Mesenchymal stem cell (in vitro differentiated cells and primary cell): ENCODE results near the gene OPHN1.

Experiments
- DNase-seq: peaks from one replicate; pipeline ENCODE4 v3.0.0-alpha.2; 2013
- H2AFZ ChIP-seq: one replicate; pipeline ENCODE4 v1.6.1; 2013; ENCODE audit warnings: low read depth, mild to moderate bottlenecking, control low read depth, inconsistent platforms, low read length, moderate library complexity
- H2AK5ac ChIP-seq: 2 replicates; pipeline ENCODE4 v1.6.1; 2013; ENCODE audit warnings: low read length, moderate library complexity, mild to moderate bottlenecking, inconsistent platforms; ENCODE audit not compliant: severe bottlenecking
- H2BK120ac ChIP-seq: one replicate; pipeline ENCODE4 v1.6.1; 2013; ENCODE audit warnings: low read depth, mild to moderate bottlenecking, inconsistent platforms, low read length, moderate library complexity
- H2BK12ac ChIP-seq, 2 experiments: one replicate each; pipeline ENCODE4 v1.6.1; 2013; ENCODE audit warnings: inconsistent platforms in 2 of 2, low read length in 2 of 2, mild to moderate bottlenecking in 2 of 2, moderate library complexity in 2 of 2, control low read depth in 1 of 2
- H2BK15ac ChIP-seq: one replicate; pipeline ENCODE4 v1.6.1; 2013; ENCODE audit warnings: mild to moderate bottlenecking, low read depth, inconsistent platforms; ENCODE audit not compliant: poor library complexity, severe bottlenecking
- H2BK5ac ChIP-seq: 2 replicates; pipeline ENCODE4 v1.6.1; 2013; ENCODE audit warnings: low read depth, mild to moderate bottlenecking, low read length, control low read depth, inconsistent platforms; ENCODE audit not compliant: poor library complexity, severe bottlenecking
- H3K14ac ChIP-seq, 2 experiments: one replicate each; pipeline ENCODE4 v1.6.1; 2013; ENCODE audit warnings: inconsistent platforms in 2 of 2, low read length in 2 of 2, control low read depth in 1 of 2, mild to moderate bottlenecking in 1 of 2, moderate library complexity in 1 of 2
- H3K18ac ChIP-seq, 2 experiments: one replicate each; pipeline ENCODE4 v1.6.1; 2013; ENCODE audit warnings: inconsistent platforms in 2 of 2, low read length in 2 of 2, control low read depth in 1 of 2, low read depth in 1 of 2, mild to moderate bottlenecking in 1 of 2
- H3K23ac ChIP-seq, 2 experiments: one replicate each; pipeline ENCODE4 v1.6.1; 2013; ENCODE audit warnings: inconsistent platforms in 2 of 2, low read length in 2 of 2, mild to moderate bottlenecking in 2 of 2, moderate library complexity in 2 of 2, control low read depth in 1 of 2
- H3K27ac ChIP-seq: 2 replicates; pipeline ENCODE4 v1.5.1; 2013; ENCODE audit warnings: mild to moderate bottlenecking, moderate library complexity, low read length, control low read depth, inconsistent platforms; ENCODE audit not compliant: poor library complexity, severe bottlenecking
- H3K27me3 ChIP-seq, 2 experiments: 2 replicates each; pipeline versions ENCODE4 v1.6.1 to v1.7.0; 2013; ENCODE audit warnings: low read length in 2 of 2, mild to moderate bottlenecking in 2 of 2, moderate library complexity in 2 of 2, control low read depth in 1 of 2, inconsistent platforms in 1 of 2; ENCODE audit not compliant: control insufficient read depth in 1 of 2, insufficient read depth in 1 of 2
- H3K36me3 ChIP-seq, 2 experiments: 2 replicates each; pipeline versions ENCODE4 v1.6.1 to v1.7.0; 2013; ENCODE audit warnings: low read length in 2 of 2, control low read depth in 1 of 2, inconsistent platforms in 1 of 2, low read depth in 1 of 2, mild to moderate bottlenecking in 1 of 2; ENCODE audit not compliant: insufficient read depth in 2 of 2, control insufficient read depth in 1 of 2
- H3K4ac ChIP-seq, 2 experiments: one replicate each; pipeline ENCODE4 v1.6.1; 2013; ENCODE audit warnings: inconsistent platforms in 2 of 2, low read length in 2 of 2, mild to moderate bottlenecking in 2 of 2, moderate library complexity in 2 of 2, control low read depth in 1 of 2, low read depth in 1 of 2
- H3K4me1 ChIP-seq: 2 replicates; pipeline ENCODE4 v1.6.1; 2013; ENCODE audit warnings: low read depth, low read length, control low read depth; ENCODE audit not compliant: control insufficient read depth, insufficient read depth
- H3K4me2 ChIP-seq: 2 replicates; pipeline ENCODE4 v1.6.1; 2013; ENCODE audit warnings: low read length, mild to moderate bottlenecking, inconsistent platforms; ENCODE audit not compliant: poor library complexity, severe bottlenecking
- H3K4me3 ChIP-seq, 2 experiments: 2 replicates each; pipeline versions ENCODE4 v1.5.1 to v1.7.0; 2013; ENCODE audit warnings: low read length in 2 of 2, mild to moderate bottlenecking in 2 of 2, control low read depth in 1 of 2, low read depth in 1 of 2; ENCODE audit not compliant: insufficient read depth in 1 of 2
- H3K79me1 ChIP-seq: replicated peaks from 2 replicates; pipeline ENCODE4 v1.6.1; 2013; ENCODE audit warnings: mild to moderate bottlenecking, control low read depth, low read length, inconsistent platforms; ENCODE audit not compliant: poor library complexity, severe bottlenecking
- H3K9ac ChIP-seq: 2 replicates; pipeline ENCODE4 v1.7.0; 2013; ENCODE audit warnings: mild to moderate bottlenecking, low read length, moderate library complexity
- H3K9me3 ChIP-seq: 2 replicates; pipeline ENCODE4 v1.7.0; 2013; ENCODE audit warnings: mild to moderate bottlenecking, low read length; ENCODE audit not compliant: control insufficient read depth
- H4K8ac ChIP-seq: one replicate; pipeline ENCODE4 v1.6.1; 2013; ENCODE audit warnings: inconsistent platforms, mild to moderate bottlenecking, low read length, moderate library complexity
- H4K91ac ChIP-seq: one replicate; pipeline ENCODE4 v1.6.1; 2013; ENCODE audit warnings: mild to moderate bottlenecking, low read length, inconsistent platforms
- WGBS: methylation state at CpG from one replicate; pipeline ENCODE4 v1.1.7; 2013; ENCODE audit warnings: mixed read lengths; 5-methylcytosine and 5-hydroxymethylcytosine counted together

Gene OPHN1

GRCh38 chrX:68433981-68434299, 645 bp upstream of the OPHN1 start:
- peak overlapping the region; percentile 85 for H2AFZ ChIP-seq
- peak overlapping the region; percentile 72 for H3K4me2 ChIP-seq
- peak overlapping the region; percentile 91 for H3K9ac ChIP-seq
- no peak overlapping the region for H2BK15ac ChIP-seq
- DNase-seq = no peak
- no peak overlapping the region for H3K23ac ChIP-seq
- H3K36me3 ChIP-seq = no peaks in the 10 kb centered on the region
- H3K79me1 ChIP-seq = no peaks in the 10 kb centered on the region
- H3K18ac ChIP-seq = peak overlapping the region in 1 of 2 experiments; percentile 78
- WGBS = under 1% methylated on average over 13 of the region's 13 CpGs
- H4K91ac ChIP-seq = peak overlapping the region; percentile 46
- H2BK5ac ChIP-seq = peak overlapping the region; percentile 81
- H4K8ac ChIP-seq = no peak overlapping the region
- no peaks in the 10 kb centered on the region for H3K4me1 ChIP-seq
- H3K9me3 ChIP-seq = no peaks in the 10 kb centered on the region
- no peak overlapping the region for H2AK5ac ChIP-seq
- H3K14ac ChIP-seq = no peak overlapping the region
- H3K27me3 ChIP-seq = peaks cover 0 to 3% of the 10 kb centered on the region in 2 experiments
- no peak overlapping the region for H2BK120ac ChIP-seq
- peak overlapping the region; percentile 97 for H3K27ac ChIP-seq
- H3K4me3 ChIP-seq = peak overlapping the region; percentile 69 to 87
- H3K4ac ChIP-seq = no peak overlapping the region
- no peak overlapping the region for H2BK12ac ChIP-seq

GRCh38 chrX:68432648-68433047, 647 bp downstream of the OPHN1 start:
- Histone ChIP-seq H4K8ac (no peak overlapping the region), H2BK15ac (no peak overlapping the region), H2AK5ac (no peak overlapping the region), H3K14ac (peak overlapping the region in 1 of 2 experiments; percentile 75), H3K79me1 (no peaks in the 10 kb centered on the region), H3K23ac (no peak overlapping the region), H2AFZ (peak overlapping the region; percentile 10), H3K4me3 (peak overlapping the region; percentile 69 to 87), H4K91ac (peak overlapping the region; percentile 7), H3K9me3 (no peaks in the 10 kb centered on the region), H3K18ac (peak overlapping the region in 1 of 2 experiments; percentile 19), H3K27ac (peak overlapping the region; percentile 97), H3K4me2 (peak overlapping the region; percentile 51), H3K4me1 (no peaks in the 10 kb centered on the region), H2BK12ac (no peak overlapping the region), H2BK5ac (no peak overlapping the region), H3K27me3 (peaks cover 0 to 4% of the 10 kb centered on the region in 2 experiments), H3K36me3 (peaks cover 0 to 2% of the 10 kb centered on the region in 2 experiments), H3K4ac (no peak overlapping the region), H3K9ac (peak overlapping the region; percentile 91), H2BK120ac (no peak overlapping the region)
- 6% methylated on average over 12 of the region's 12 CpGs for WGBS
- peak; percentile 42 for DNase-seq

GRCh38 chrX:68431836-68432235, 1.5 kb downstream of the OPHN1 start:
- no peak overlapping the region for H3K4ac ChIP-seq
- H3K14ac ChIP-seq = no peak overlapping the region
- no peaks in the 10 kb centered on the region for H3K4me1 ChIP-seq
- peak overlapping the region; percentile 91 for H3K9ac ChIP-seq
- no peak overlapping the region for H3K18ac ChIP-seq
- no peak overlapping the region for H2BK5ac ChIP-seq
- no peak overlapping the region for H3K23ac ChIP-seq
- H2AK5ac ChIP-seq = no peak overlapping the region
- WGBS = 40% methylated on average over 1 of the region's 2 CpGs
- no peak for DNase-seq
- H4K8ac ChIP-seq = no peak overlapping the region
- no peak overlapping the region for H4K91ac ChIP-seq
- no peak overlapping the region for H3K27ac ChIP-seq
- H3K36me3 ChIP-seq = peaks cover 0 to 2% of the 10 kb centered on the region in 2 experiments
- no peak overlapping the region for H2BK12ac ChIP-seq
- no peaks in the 10 kb centered on the region for H3K79me1 ChIP-seq
- H2BK120ac ChIP-seq = no peak overlapping the region
- H3K4me3 ChIP-seq = peak overlapping the region in 1 of 2 experiments; percentile 87
- no peak overlapping the region for H2AFZ ChIP-seq
- no peak overlapping the region for H2BK15ac ChIP-seq
- H3K4me2 ChIP-seq = peak overlapping the region; percentile 44
- peaks cover 0 to 4% of the 10 kb centered on the region in 2 experiments for H3K27me3 ChIP-seq
- H3K9me3 ChIP-seq = no peaks in the 10 kb centered on the region

GRCh38 chrX:68429216-68429615, 4.1 kb downstream of the OPHN1 start:
- WGBS = 29% methylated on average over 9 of the region's 10 CpGs
- H3K27ac ChIP-seq = peak overlapping the region; percentile 77

More at GRCh38 chrX:68429216-68429615, 4.1 kb downstream of the OPHN1 start:
- no peak overlapping the region for H3K18ac ChIP-seq
- no peak overlapping the region for H2BK5ac ChIP-seq
- H3K4me2 ChIP-seq = no peak overlapping the region
- H3K9me3 ChIP-seq = no peaks in the 10 kb centered on the region
- no peak overlapping the region for H3K4me3 ChIP-seq
- H2BK15ac ChIP-seq = no peak overlapping the region
- H2BK120ac ChIP-seq = no peak overlapping the region
- H4K91ac ChIP-seq = no peak overlapping the region
- no peaks in the 10 kb centered on the region for H3K4me1 ChIP-seq
- peak; percentile 48 for DNase-seq
- no peak overlapping the region for H3K9ac ChIP-seq
- H3K23ac ChIP-seq = no peak overlapping the region
- no peak overlapping the region for H2BK12ac ChIP-seq
- no peaks in the 10 kb centered on the region for H3K79me1 ChIP-seq
- no peak overlapping the region for H3K4ac ChIP-seq
- H4K8ac ChIP-seq = no peak overlapping the region
- H3K14ac ChIP-seq = no peak overlapping the region
- H3K27me3 ChIP-seq = peaks cover 0 to 10% of the 10 kb centered on the region in 2 experiments
- no peak overlapping the region for H2AFZ ChIP-seq
- peaks cover 0 to 2% of the 10 kb centered on the region in 2 experiments for H3K36me3 ChIP-seq
- no peak overlapping the region for H2AK5ac ChIP-seq
